ENCODE measurements around the gene KRT76. TPM values are rescaled to one million over a fixed set of nuclear protein-coding genes. Genes with fewer than 3 reads are reported as not detected.

Gene KRT76
- total RNA-seq, 1 experiment from 2014 or later: not detected

Other genes starting within 250 kb of the KRT76 start
- gene KRT71, start 224.2 kb downstream of the KRT76 start, total RNA-seq (2014; rRNA removed): not detected in 2 replicates
- not detected in 2 replicates for gene KRT74, start 203.5 kb downstream of the KRT76 start, total RNA-seq (2014; rRNA removed)
- gene KRT72, start 175.9 kb downstream of the KRT76 start, total RNA-seq (2014; rRNA removed): not detected in 2 replicates
- gene KRT73, start 158.8 kb downstream of the KRT76 start, total RNA-seq (2014; rRNA removed): not detected in 2 replicates
- gene KRT2, start 125.1 kb downstream of the KRT76 start, total RNA-seq (2014; rRNA removed): 0.23 TPM in 1 of 2 replicates, not detected in the other
- gene KRT1, start 96.9 kb downstream of the KRT76 start, total RNA-seq (2014; rRNA removed): not detected in 2 replicates
- gene KRT77, start 73.8 kb downstream of the KRT76 start, total RNA-seq (2014; rRNA removed): not detected in 2 replicates
- gene KRT3, start 18.8 kb upstream of the KRT76 start, total RNA-seq (2014; rRNA removed): 0.17 and 0.33 TPM in 2 replicates
- gene KRT4, start 36.8 kb upstream of the KRT76 start, total RNA-seq (2014; rRNA removed): 20.7 and 23.0 TPM in 2 replicates
- gene KRT79, start 57.0 kb upstream of the KRT76 start, total RNA-seq (2014; rRNA removed): 0.46 TPM in 1 of 2 replicates, not detected in the other
- 0.12 and 0.15 TPM in 2 replicates for gene KRT78, start 71.6 kb upstream of the KRT76 start, total RNA-seq (2014; rRNA removed)
- gene KRT8, start 127.7 kb upstream of the KRT76 start, total RNA-seq (2014; rRNA removed): 719 and 1,028 TPM in 2 replicates
- 1,461 and 1,545 TPM in 2 replicates for gene KRT18, start 171.8 kb upstream of the KRT76 start, total RNA-seq (2014; rRNA removed)
- gene EIF4B, start 229.1 kb upstream of the KRT76 start, total RNA-seq (2014; rRNA removed): 424 and 434 TPM in 2 replicates

All from PC-3 (cell line).